DOHH2 (cell line): ENCODE data around the gene YTHDC2.

Source experiments
- CTCF ChIP-seq: fragments of 200-600 bp; sonication (generic); IDR thresholded peaks from one replicate; pipeline ENCODE4 v1.5.1; 2014; ENCODE audit warnings: antibody characterized with exemption, mild to moderate bottlenecking, low read depth, low read length; ENCODE audit not compliant: poor library complexity, severe bottlenecking
- EZH2phosphoT487 ChIP-seq: fragments of 200-600 bp; sonication (generic); IDR thresholded peaks from 2 replicates; pipeline ENCODE4 v1.6.1; 2017; ENCODE audit warnings: borderline replicate concordance, mild to moderate bottlenecking, antibody characterized with exemption, low read length, moderate library complexity, mixed read lengths

- TF ChIP-seq CTCF (no peak), EZH2phosphoT487 (no peak)
These were observed 22.5 kb upstream of the YTHDC2 start for GRCh38 chr5:113491022-113491421.
